Stimulated activated CD8-positive, alpha-beta memory T cell treated with anti-CD3 and anti-CD28 coated beads, Interleukin-15, amount 100 ng/mL, for 48 hours (primary cell): ENCODE data around the gene PCDHAC1.
"Not testable (repeated sequence)": the region's sequence is repeated elsewhere in the genome, so short reads cannot be mapped to it uniquely, and the experiment has no call there.

Source experiments
- DNase-seq, 2 donors: peaks; one replicate each; pipeline ENCODE4 v3.0.0-alpha.2; 2020; ENCODE audit warnings: low read depth in 2 of 2

Gene PCDHAC1, protein sequence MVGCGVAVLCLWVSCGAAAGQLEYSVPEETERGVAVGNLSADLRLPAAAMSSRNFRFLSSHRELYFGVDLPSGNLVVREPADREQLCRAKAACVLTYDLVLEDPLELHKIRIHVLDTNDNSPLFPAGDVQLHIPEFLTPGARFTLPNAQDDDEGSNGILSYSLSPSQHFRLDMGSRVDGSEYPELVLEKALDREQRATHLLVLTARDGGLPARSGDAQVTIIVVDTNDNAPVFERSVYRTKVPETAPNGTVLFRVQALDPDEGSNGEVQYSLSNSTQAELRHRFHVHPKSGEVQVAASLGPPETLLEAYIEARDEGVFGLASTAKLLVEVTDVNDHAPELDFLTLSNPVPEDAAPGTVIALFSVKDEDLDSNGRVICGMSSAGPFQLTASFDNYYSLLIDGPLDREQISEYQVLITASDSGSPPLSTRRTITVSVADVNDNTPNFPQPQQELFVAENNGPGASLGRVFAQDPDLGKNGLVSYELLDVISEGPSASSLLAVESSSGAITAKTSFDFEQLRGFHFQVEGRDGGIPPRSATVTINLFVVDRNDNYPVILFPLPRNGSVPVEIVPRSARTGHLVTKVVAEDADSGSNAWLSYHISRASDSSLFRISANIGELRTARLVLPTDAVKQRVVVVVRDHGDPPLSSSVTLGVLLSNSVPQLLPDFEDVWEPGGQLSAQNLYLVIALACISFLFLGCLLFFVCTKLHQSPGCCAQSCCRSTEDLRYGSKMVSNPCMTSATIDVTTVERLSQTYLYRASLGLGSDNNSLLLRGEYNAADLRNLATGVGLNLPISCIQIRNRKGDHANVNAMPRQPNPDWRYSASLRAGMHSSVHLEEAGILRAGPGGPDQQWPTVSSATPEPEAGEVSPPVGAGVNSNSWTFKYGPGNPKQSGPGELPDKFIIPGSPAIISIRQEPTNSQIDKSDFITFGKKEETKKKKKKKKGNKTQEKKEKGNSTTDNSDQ

GRCh38 chr5:140925806-140926442 lies at the start of gene PCDHAC1:
PCDHAC1 (plus strand) TSS chr5:140926299; CDS start chr5:140926893, 594 bp downstream.
- no peak for DNase-seq

DNA sequence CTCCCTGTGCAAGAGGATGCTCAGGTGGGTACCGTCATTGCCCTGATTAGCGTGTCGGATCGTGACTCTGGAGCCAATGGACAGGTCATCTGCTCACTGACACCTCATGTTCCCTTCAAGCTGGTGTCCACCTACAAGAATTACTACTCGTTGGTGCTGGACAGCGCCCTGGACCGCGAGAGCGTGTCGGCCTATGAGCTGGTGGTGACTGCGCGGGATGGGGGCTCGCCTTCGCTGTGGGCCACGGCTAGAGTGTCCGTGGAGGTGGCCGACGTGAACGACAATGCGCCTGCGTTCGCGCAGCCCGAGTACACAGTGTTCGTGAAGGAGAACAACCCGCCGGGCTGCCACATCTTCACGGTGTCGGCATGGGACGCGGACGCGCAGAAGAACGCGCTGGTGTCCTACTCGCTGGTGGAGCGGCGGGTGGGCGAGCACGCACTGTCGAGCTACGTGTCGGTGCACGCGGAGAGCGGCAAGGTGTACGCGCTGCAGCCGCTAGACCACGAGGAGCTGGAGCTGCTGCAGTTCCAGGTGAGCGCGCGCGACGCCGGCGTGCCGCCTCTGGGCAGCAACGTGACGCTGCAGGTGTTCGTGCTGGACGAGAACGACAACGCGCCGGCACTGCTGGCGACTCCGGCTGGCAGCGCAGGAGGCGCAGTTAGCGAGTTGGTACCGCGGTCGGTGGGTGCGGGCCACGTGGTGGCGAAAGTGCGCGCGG lies 49.4 kb upstream of the PCDHAC1 start:
- not testable (repeated sequence) for DNase-seq

DNA sequence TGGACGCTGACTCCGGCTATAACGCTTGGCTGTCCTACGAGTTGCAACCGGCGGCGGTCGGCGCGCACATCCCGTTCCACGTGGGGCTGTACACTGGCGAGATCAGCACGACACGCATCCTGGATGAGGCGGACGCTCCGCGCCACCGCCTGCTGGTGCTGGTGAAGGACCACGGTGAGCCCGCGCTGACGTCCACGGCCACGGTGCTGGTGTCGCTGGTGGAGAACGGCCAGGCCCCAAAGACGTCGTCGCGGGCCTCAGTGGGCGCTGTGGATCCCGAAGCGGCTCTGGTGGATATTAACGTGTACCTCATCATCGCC lies 48.9 kb upstream of the PCDHAC1 start:
- DNase-seq: no peak

DNA sequence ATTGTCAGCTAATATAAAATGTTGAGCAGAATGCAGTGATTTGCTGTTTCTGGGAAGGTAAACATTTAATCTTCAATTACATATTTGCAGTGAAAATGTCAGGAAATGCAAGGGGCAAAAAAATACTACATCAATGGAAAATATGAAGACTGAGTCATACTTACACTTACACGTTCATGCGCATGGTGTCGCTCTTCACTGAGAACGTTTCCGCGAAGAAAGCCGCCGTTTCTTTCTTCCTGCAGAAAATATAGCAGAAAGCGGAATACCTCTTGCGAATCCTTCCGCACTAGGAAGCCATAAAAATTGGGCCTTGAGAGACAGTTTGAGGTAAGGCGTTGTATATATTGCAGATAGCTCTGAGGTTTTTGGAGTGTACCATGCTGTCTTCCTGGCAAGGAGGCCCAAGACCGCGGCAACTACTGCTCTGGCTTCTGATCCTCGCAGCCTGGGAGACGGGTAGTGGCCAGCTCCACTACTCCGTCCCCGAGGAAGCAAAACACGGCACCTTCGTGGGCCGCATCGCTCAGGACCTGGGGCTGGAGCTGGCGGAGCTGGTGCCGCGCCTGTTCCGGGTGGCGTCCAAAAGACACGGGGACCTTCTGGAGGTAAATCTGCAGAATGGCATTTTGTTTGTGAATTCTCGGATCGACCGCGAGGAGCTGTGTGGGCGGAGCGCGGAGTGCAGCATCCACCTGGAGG lies 44.1 kb upstream of the PCDHAC1 start, which contains the start of gene PCDHA13:
PCDHA13 (plus strand) TSS at position 236 of the 702 bp plus-strand sequence; CDS start at position 381, 145 bp downstream.
- no peak for DNase-seq

GRCh38 chr5:140882591-140882899 lies 43.6 kb upstream of the PCDHAC1 start:
- no peak for DNase-seq

GRCh38 chr5:140883373-140883772 lies 42.7 kb upstream of the PCDHAC1 start:
- no peak for DNase-seq

DNA sequence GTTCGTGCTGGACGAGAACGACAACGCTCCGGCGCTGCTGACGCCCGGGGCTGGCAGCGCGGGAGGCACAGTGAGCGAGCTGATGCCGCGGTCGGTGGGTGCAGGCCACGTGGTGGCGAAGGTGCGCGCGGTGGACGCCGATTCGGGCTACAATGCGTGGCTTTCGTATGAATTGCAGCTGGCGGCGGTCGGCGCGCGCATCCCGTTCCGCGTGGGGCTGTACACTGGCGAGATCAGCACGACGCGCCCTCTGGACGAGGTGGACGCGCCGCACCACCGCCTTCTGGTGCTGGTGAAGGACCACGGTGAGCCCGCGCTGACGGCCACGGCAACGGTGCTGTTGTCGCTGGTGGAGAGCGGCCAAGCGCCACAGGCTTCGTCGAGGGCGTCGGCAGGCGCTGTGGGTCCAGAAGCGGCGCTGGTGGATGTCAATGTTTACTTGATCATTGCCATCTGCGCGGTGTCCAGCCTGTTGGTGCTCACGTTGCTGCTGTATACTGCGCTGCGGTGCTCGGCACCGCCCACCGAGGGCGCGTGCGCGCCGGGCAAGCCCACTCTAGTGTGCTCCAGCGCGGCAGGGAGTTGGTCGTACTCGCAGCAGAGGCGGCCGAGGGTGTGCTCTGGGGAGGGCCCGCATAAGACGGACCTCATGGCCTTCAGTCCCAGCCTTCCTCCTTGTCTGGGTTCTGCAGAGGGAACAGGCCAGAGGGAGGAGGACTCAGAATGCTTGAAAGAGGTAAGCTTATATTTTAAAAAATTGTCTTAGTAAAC lies 42.0 kb upstream of the PCDHAC1 start:
- DNase-seq: no peak

DNA sequence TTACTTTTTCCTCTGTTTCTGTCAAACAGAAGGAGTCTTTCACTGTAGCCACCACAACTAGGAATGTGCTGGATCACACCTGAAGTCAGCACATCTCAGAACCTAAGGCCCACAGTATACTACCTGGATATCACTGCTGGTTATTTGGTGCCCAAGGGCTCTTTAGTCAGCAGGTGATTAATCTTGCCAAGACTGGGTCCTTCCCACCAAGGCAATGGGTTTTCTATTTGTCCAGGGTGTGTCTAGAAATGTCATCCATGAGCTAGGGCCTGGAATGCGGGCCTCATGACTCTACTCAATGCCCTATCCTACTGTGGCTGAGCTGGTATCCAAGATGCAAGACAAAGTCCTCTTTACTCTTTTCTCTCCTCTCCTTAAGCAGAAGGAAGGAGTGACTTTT lies 9.8 kb upstream of the PCDHAC1 start:
- DNase-seq: no peak

- no peak for DNase-seq
Measured at GRCh38 chr5:140923601-140924000, 2.5 kb upstream of the PCDHAC1 start.

GRCh38 chr5:140926443-140927227 lies 536 bp downstream of the PCDHAC1 start:
- peak in 1 of 2 donors; percentile 13 for DNase-seq

DNA sequence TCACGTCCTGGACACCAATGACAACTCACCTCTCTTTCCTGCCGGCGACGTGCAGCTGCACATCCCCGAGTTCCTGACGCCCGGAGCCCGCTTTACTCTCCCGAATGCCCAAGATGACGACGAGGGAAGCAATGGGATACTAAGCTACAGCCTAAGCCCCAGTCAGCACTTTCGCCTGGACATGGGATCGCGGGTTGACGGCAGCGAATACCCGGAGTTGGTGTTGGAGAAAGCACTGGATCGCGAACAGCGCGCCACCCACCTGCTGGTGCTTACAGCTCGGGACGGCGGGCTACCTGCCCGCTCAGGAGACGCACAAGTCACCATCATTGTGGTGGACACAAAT lies 1.1 kb downstream of the PCDHAC1 start:
- no peak for DNase-seq

GRCh38 chr5:140934964-140935606 lies 9.0 kb downstream of the PCDHAC1 start:
- no peak for DNase-seq

GRCh38 chr5:140946578-140946977 lies 20.5 kb downstream of the PCDHAC1 start:
- no peak for DNase-seq

- no peak for DNase-seq
Measured at GRCh38 chr5:140951636-140952035, 25.5 kb downstream of the PCDHAC1 start.

GRCh38 chr5:140953234-140953633 lies 27.1 kb downstream of the PCDHAC1 start:
- DNase-seq: no peak

- no peak for DNase-seq
Measured at GRCh38 chr5:140962190-140962589, 36.1 kb downstream of the PCDHAC1 start.

DNA sequence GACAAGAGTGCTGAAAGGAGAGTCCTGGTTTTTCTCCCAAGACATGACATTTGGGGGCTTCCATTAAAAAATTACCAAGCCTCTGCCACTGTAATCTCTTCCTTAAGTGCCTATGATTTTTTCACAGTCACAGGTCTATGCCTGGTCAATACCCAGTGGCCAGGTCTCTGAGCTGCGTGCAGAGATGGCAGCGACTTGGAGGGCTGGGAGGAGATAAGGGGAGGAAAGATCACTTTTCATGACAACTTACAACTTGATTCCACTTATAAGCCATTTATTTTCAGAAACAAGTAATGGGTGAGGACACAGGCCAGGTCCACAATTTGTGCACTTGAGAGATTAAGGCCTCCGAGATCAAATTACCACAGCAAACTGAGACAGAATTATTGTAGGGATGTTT lies 38.3 kb downstream of the PCDHAC1 start:
- DNase-seq: no peak

GRCh38 chr5:140965905-140966292 lies 39.8 kb downstream of the PCDHAC1 start:
- no peak for DNase-seq
